ACHN (cell line): ENCODE measurements around the gene RIPK4.
"Not testable (repeated sequence)": the region's sequence is repeated elsewhere in the genome, so short reads cannot be mapped to it uniquely, and the experiment has no call there.

Experiments
- DNase-seq: peaks from one replicate; pipeline ENCODE4 v3.0.0-alpha.2; 2015
- in situ Hi-C: cut with HindIII; loops from 2 replicates; pipeline ENCODE4 v1.10.0; 2017; ENCODE audit warnings: low sequenced_read_pairs, low pct_ligation_motif_present, low pct_unique_long_range_greater_than_20kb

Gene RIPK4

GRCh38 chr21:41798326-41798725, 31.5 kb upstream of the RIPK4 start:
- in situ Hi-C loops, result no loop called here
- no peak for DNase-seq

- in situ Hi-C loops, result no loop called here
- no peak for DNase-seq
These were observed 29.7 kb upstream of the RIPK4 start for GRCh38 chr21:41796476-41797080.

- in situ Hi-C loops, result no loop called here
- DNase-seq, result no peak
These were observed 28.9 kb upstream of the RIPK4 start for GRCh38 chr21:41795726-41796125.

- in situ Hi-C loops, result no loop called here
These were observed 27.7 kb upstream of the RIPK4 start for GRCh38 chr21:41794600-41794999.

GRCh38 chr21:41792711-41793110, 25.9 kb upstream of the RIPK4 start:
- in situ Hi-C loops, result no loop called here
- no peak for DNase-seq

More at GRCh38 chr21:41794600-41794999, 27.7 kb upstream of the RIPK4 start:
- no peak for DNase-seq

GRCh38 chr21:41786509-41786987, 19.7 kb upstream of the RIPK4 start:
- in situ Hi-C loops, result no loop called here
- no peak for DNase-seq

- DNase-seq, in situ Hi-C loops: not testable (repeated sequence)
These were observed 18.4 kb upstream of the RIPK4 start for GRCh38 chr21:41785262-41785661.

GRCh38 chr21:41784456-41785102, 17.7 kb upstream of the RIPK4 start:
- in situ Hi-C loops, result no loop called here
- DNase-seq, result no peak

- no peak for DNase-seq
These were observed 16.8 kb upstream of the RIPK4 start for GRCh38 chr21:41783476-41784180.

GRCh38 chr21:41781050-41781410, 14.2 kb upstream of the RIPK4 start:
- in situ Hi-C loops, result no loop called here

More at GRCh38 chr21:41783476-41784180, 16.8 kb upstream of the RIPK4 start:
- in situ Hi-C loops, result no loop called here

GRCh38 chr21:41780337-41781049, 13.6 kb upstream of the RIPK4 start:
- no peak for DNase-seq
- in situ Hi-C loops, result no loop called here

More at GRCh38 chr21:41781050-41781410, 14.2 kb upstream of the RIPK4 start:
- no peak for DNase-seq

GRCh38 chr21:41779659-41780058, 12.8 kb upstream of the RIPK4 start:
- in situ Hi-C loops, result no loop called here
- DNase-seq, result no peak

- DNase-seq, result no peak
- in situ Hi-C loops, result no loop called here
These were observed 12.2 kb upstream of the RIPK4 start for GRCh38 chr21:41778930-41779600.

- peak; percentile 79 for DNase-seq
- in situ Hi-C loops, result no loop called here
These were observed 11.3 kb upstream of the RIPK4 start for GRCh38 chr21:41777951-41778815.

GRCh38 chr21:41776778-41777177, 9.9 kb upstream of the RIPK4 start:
- no peak for DNase-seq
- in situ Hi-C loops, result no loop called here

GRCh38 chr21:41775149-41775472, 8.3 kb upstream of the RIPK4 start:
- no peak for DNase-seq
- in situ Hi-C loops, result no loop called here

- no peak for DNase-seq
- in situ Hi-C loops, result loop anchor here (25.0 kb wide), 1 partner anchor 162 kb away; no protein-coding TSS in a partner anchor
These were observed 7.8 kb upstream of the RIPK4 start for GRCh38 chr21:41774467-41775148.
